Right lobe of liver (tissue), 6 donors: ENCODE measurements around the gene MATK. TPM values are rescaled to one million over a fixed set of nuclear protein-coding genes. Genes with fewer than 3 reads are reported as not detected.

ENCODE experiments used
- ATAC-seq, 4 donors: fragments of 200-7000 bp; cut with Tn5 transposase; one replicate each; pipeline ENCODE4 v1.9.1; 2020; ENCODE audit warnings: mild to moderate bottlenecking in 4 of 4, moderate library complexity in 4 of 4
- DNase-seq, 3 donors: peaks; one replicate each; pipeline ENCODE4 v3.0.0-alpha.2; 2020
- H3K27ac ChIP-seq, 3 donors: fragments of 200-600 bp; one replicate each; pipeline ENCODE4 v1.8.0; 2022
- H3K27me3 ChIP-seq, 2 donors: fragments of 200-600 bp; one replicate each; pipeline ENCODE4 v1.8.0; 2022
- H3K36me3 ChIP-seq, 4 donors: fragments of 200-600 bp; sonication (generic) in 1 of 4; one replicate each; pipeline versions ENCODE4 v1.5.1 to v1.8.0; 2017 to 2022; ENCODE audit warnings: control low read depth in 1 of 4
- H3K4me1 ChIP-seq, 4 donors: fragments of 200-600 bp; sonication (generic) in 1 of 4; one replicate each; pipeline versions ENCODE4 v1.5.1 to v1.8.0; 2017 to 2022; ENCODE audit warnings: control low read depth in 1 of 4
- H3K4me3 ChIP-seq, 3 donors: fragments of 200-600 bp; one replicate each; pipeline ENCODE4 v1.8.0; 2022
- H3K9me3 ChIP-seq, 4 donors: fragments of 200-600 bp; sonication (generic) in 1 of 4; one replicate each; pipeline versions ENCODE4 v1.5.1 to v1.8.0; 2017 to 2022; ENCODE audit warnings: control low read depth in 1 of 4
- CTCF ChIP-seq, 4 donors: fragments of 200-600 bp in 3 of 4; fragments of 450-650 bp in 1 of 4; IDR thresholded peaks; one replicate each; pipeline versions ENCODE4 v1.5.1 to v1.8.0; 2016 to 2022; ENCODE audit warnings: antibody characterized with exemption in 4 of 4, mild to moderate bottlenecking in 2 of 4
- POLR2A ChIP-seq: fragments of 450-650 bp; IDR thresholded peaks from one replicate; pipeline ENCODE4 v1.6.1; 2017; ENCODE audit warnings: antibody characterized with exemption, mild to moderate bottlenecking
- WGBS: methylation state at CpG from one replicate; pipeline ENCODE4 v1.1.6; 2018; ENCODE audit warnings: low coverage, low lambda C conversion rate; ENCODE audit not compliant: insufficient coverage; ENCODE audit errors: missing lambda C conversion rate; 5-methylcytosine and 5-hydroxymethylcytosine counted together
- intact Hi-C, 2 donors: fragments of 100-400 bp; cut with DNase I; formaldehyde crosslinking; loops; one replicate each; pipeline versions ENCODE4 v1.11.2 to v1.14.1; 2022
- total RNA-seq, 6 experiments: library from RNA; depleted of rRNA in 2 of 6; stranded (reverse); fragments of >200 nt in 2 of 6; fragmentation: NEBNext Ultra II Directional in 3 of 6; extraction: Animal tissue kit (Norgen Biotek cat#: 25700) in 3 of 6; gene quantifications; one replicate each; pipeline versions ENCODE4 v1.1.0 to v1.2.4, GENCODE V29; 2016 to 2023
- donor health status: DM: no; HTN: yes; CAD: no.
- donor health status: DM: no; HTN: no; CAD: no.
- donor health status: DM: no; HTN: no; CAD: no.
- donor health status: DM: no; HTN: yes; CAD: no.
- donor health status: DM: no; HTN: yes; CAD: no.

Gene MATK
- total RNA-seq, 6 experiments from 2014 or later, result 0.49 to 2.5 (median 0.90) TPM

DNA sequence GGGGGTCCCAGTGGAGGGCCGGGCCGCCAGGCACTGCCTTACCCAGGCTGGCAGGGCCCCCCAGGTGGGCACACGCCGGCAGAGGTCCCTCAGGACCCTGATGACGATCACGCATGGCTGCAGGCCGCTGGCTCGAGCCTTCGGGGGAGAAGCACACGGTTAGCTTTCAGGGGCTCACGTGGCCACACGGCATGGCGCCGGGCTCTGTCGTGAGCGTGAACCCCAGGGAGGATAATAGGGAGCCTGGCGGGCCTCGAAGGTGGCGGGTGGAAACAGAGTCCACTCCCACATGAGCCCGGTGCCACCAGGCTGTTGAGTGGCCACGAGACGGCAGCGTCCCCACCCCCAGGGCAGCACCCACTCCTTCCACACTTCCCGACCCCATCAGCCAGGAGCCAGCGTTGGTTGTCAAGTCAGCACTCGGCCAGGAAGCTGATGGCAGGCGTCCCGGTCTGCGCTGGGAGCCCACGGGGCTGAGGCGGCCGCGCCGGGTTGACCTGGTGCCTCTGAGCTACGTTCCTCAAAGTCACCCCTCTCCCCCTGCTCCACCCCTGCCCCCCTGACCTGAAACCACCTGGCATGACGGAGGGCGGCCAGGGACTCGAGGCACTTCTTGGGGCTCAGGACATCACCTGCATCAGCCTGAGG lies 24.7 kb upstream of the MATK start:
- Histone ChIP-seq H3K9me3 (no peaks in the 10 kb centered on the region), H3K36me3 (no peaks in the 10 kb centered on the region), H3K27me3 (no peaks in the 10 kb centered on the region), H3K27ac (no peak overlapping the region), H3K4me1 (no peaks in the 10 kb centered on the region), H3K4me3 (no peak overlapping the region)
- WGBS, result 70% methylated on average over 15 of the region's 38 CpGs
- DNase-seq, result no peak
- intact Hi-C loops, result no loop called here
- ATAC-seq, result peak; percentile 23 to 51 (median 30)
- no peak for TF ChIP-seq CTCF (IDR thresholded peaks at IDR 0.05)
- no peak for TF ChIP-seq POLR2A

DNA sequence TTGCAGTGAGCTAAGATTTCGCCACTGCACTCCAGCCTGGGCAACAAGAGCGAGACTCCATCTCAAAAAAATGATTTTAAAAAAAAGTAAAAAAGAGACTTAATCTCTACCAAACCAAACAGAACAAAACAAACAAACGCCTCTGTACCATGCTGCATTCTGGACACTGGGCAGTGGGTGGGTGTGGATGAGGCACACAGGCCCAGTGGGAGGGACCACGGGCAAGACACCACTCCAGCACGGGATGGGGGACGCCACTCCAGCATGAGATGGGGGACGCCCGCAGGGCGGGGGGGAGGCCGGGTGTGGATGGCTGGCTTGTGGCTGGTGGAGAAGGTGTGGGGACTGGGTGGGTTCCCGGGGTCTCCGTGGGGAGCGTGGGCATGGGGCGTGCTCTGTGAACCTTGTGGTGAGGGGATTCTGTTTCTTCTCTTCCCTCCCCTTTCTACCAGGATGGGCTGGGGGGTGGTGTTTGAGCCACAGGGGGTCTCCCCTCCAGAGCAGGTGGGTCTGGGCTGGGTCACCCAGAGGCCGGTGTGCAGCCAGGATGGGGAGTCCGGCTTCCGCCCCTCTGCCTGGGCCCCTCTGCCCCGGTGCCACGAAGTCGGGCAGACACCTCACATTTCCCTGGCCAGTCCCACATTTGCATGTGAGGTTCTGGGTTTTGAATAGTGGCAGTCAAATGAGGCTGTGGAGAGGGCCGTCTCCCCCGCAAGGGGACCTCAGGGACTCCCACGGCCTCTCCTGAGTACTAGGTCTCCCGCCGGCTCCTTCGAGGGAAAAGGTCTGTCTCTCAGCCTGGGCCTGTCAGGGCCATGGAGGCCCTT lies 23.9 kb upstream of the MATK start:
- no peaks in the 10 kb centered on the region for H3K4me1 ChIP-seq
- 79% methylated on average over 6 of the region's 26 CpGs for WGBS
- DNase-seq, result no peak
- no peak overlapping the region for H3K4me3 ChIP-seq
- H3K27ac ChIP-seq, result no peak overlapping the region
- H3K36me3 ChIP-seq, result no peaks in the 10 kb centered on the region
- no peaks in the 10 kb centered on the region for H3K9me3 ChIP-seq
- H3K27me3 ChIP-seq, result no peaks in the 10 kb centered on the region
- no peak for TF ChIP-seq CTCF (IDR thresholded peaks at IDR 0.05)
- TF ChIP-seq POLR2A, result no peak
- intact Hi-C loops, result no loop called here
- peak in 1 of 4 donors; percentile 14 for ATAC-seq

- TF ChIP-seq CTCF (IDR thresholded peaks at IDR 0.05) (no peak), POLR2A (no peak)
- intact Hi-C loops, result no loop called here
- H3K27ac ChIP-seq, result no peak overlapping the region
- no peaks in the 10 kb centered on the region for H3K27me3 ChIP-seq
- ATAC-seq (peak; percentile 8 to 80 (median 36)), DNase-seq (peak in 1 of 3 donors; percentile 70)
- no peaks in the 10 kb centered on the region for H3K9me3 ChIP-seq
- no peak overlapping the region for H3K4me3 ChIP-seq
- WGBS, result 67% methylated on average over 3 of the region's 33 CpGs
- H3K36me3 ChIP-seq, result no peaks in the 10 kb centered on the region
- no peaks in the 10 kb centered on the region for H3K4me1 ChIP-seq
Observed at GRCh38 chr19:3808420-3809143, 22.4 kb upstream of the MATK start.

GRCh38 chr19:3807574-3808354 lies 21.6 kb upstream of the MATK start:
- intact Hi-C loops, result no loop called here
- Histone ChIP-seq H3K27me3 (no peaks in the 10 kb centered on the region), H3K4me1 (no peaks in the 10 kb centered on the region), H3K4me3 (no peak overlapping the region), H3K27ac (no peak overlapping the region), H3K9me3 (no peaks in the 10 kb centered on the region), H3K36me3 (no peaks in the 10 kb centered on the region)
- TF ChIP-seq CTCF (IDR thresholded peaks at IDR 0.05) (no peak), POLR2A (no peak)
- WGBS, result 90% methylated on average over 2 of the region's 35 CpGs
- ATAC-seq, result no peak
- DNase-seq, result no peak
